NCI-H2029 (cell line): ENCODE measurements around the gene PSORS1C1.
"Not testable (repeated sequence)": the region's sequence is repeated elsewhere in the genome, so short reads cannot be mapped to it uniquely, and the experiment has no call there.

Experiments
- DNase-seq: peaks from one replicate; lab custom pipeline; 2025; lab: John Stamatoyannopoulos, UW

Gene PSORS1C1

DNA sequence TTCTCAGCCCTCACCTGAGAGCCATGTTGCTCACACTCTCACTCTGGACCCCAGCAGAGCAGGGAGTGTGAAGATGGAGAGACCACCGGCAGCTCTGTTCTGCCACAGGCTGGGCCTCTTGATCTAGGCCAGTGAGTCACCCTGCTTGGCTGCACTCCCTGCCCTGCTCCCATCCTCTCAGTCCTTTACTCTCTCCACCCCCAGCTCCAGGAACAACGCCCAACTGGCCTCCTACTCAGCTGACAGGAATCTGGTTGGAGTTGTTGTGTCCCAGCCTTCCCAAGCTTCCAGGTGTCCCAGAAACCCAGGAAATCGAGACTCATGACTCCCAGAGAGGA is at the start of gene PSORS1C1:
TSS of gene PSORS1C1 (plus strand) at position 260 of the 338 bp plus-strand sequence. CDS start 14,833 bp downstream, outside the sequence.
- no peak for DNase-seq

DNA sequence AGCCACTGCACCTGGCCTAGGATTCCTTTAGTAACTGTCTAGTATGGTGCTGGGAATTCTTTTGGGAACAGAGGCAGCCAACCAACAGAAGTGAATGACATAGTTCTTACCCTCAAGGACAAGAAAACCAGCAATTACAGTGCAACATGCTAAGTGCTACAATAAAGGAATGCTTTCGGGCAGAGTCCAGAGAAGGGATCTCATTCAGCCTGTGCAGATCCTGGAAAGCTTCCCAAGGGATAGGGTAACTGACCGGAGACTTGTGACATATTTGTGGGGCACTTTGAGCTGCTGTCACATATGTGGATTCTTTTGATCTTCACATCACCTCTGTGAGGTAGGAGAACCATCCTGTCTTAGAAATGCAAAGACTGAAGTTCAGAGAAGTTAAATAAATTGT is 49.0 kb upstream of the PSORS1C1 start:
- no peak for DNase-seq

DNA sequence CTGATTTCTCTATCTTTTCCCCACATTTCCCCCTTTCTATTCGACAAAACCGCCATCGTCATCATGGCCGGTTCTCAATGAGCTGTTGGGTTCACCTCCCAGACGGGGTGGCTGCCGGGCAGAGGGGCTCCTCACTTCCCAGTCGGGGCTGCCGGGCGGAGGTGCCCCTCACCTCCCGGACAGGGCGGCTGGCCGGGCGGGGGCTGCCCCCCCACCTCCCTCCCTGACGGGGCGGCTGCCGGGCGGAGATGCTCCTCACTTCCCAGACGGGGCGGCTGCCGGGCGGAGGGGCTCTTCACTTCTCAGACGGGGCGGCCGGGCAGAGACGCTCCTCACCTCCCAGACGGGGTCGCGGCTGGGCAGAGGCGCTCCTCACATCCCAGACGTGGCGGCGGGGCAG is 47.6 kb upstream of the PSORS1C1 start:
- not testable (repeated sequence) for DNase-seq

DNA sequence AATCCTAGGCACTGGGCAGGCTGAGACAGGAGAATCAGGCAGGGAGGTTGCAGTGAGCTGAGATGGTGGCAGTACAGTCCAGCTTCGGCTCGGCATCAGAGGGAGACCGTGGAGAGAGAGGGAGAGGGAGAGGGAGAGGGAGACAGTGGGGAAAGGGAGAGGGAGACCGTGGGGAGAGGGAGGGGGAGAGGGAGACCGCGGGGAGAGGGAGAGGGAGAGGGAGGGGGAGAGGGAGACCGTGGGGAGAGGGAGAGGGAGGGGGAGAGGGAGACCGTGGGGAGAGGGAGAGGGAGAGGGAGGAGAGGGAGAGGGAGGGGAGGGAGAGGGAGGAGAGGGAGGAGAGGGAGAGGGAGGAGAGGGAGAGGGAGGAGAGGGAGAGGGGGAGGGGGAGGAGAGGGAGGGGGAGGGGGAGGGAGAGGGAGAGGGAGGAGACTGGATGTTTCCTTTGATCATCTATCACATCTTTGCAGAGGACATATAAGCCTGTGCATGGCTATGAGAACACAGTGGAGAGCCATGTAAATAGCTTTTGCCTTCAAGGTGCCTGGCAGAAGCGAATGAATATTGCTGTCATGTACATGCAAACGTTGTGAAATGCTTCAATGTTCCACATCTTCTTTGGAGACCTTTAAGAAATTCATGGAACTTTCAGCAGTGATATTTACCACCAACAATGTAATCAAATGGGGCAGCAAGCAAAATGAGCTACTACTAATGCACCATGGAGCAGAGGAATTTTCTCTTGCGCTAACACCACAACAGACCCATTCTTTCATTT is 46.5 kb upstream of the PSORS1C1 start:
- DNase-seq: not testable (repeated sequence)

DNA sequence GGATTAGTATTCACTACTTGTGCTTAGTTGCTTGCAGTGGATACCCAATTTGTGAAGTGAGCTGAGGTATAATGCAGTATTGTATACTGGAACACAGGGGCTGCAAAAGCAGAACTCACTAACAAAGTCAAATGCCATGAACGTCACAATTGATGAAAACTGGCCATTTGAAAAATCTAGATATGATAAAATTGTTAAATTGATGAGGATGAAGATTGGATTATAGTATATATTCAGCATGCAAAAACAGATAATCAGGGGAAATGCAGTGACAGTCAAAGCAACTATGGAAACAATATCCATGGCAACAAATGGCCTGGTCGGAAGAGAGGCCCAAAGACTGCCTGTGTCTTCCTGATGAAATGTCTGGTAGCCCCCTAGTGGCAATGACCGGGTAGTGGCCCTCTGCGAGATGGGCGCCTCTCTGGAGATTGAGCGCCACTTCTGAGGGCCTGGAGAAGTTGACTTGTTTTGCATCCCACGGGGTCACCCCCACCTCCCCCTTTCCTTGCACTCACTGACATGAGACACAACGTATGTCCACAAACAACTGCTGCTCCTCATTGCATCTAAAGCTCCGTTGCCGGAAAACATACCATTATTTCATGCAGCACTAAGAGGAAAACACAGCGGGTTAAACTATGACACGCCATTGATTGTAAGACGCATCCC is 45.8 kb upstream of the PSORS1C1 start:
- peak; percentile 71 for DNase-seq

DNA sequence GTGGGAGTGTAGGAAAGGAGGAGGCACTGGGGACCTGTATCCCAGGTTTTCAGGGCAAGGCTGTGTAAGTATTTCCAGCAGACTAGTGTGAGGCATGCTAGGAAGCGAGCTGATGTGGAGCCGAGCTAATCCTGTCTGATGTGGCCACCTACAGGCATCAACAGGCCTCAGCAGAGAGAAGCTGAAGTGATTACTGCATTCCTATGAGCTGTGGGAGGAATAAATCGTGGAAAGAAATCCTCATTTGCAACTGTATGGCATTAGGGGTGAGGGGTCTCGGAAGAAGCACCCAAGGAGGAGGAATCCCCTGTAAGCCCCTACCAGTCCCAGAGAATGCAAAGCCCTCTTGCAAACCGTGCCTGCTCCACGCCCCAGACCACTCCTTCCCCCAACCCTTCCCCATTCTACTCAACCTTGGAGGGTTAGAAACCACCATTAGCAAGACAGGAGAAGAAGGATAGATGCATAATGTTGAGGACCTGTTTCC is 43.8 kb upstream of the PSORS1C1 start:
- no peak for DNase-seq

GRCh38 chr6:31074401-31074800 is 40.2 kb upstream of the PSORS1C1 start:
- DNase-seq: no peak

DNA sequence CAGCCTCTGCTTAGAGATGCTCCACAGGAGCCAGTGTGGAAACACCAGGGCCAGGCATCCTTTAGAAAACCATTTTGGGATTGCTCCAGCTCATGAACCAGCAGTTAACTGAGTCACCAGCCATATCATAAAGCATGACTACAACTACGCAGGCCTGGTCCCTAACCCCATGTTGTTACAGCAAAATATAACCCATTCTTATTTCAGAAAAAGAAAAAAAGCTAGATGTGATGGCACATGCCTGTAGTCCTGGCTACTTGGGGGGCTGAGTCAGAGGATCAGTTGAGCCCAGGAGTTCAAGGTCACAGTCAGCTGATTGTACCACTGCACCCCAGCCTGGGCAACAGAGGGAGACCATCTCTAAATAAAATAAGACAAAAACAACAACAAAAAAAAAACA is 39.1 kb upstream of the PSORS1C1 start:
- no peak for DNase-seq

GRCh38 chr6:31076611-31077010 is 38.0 kb upstream of the PSORS1C1 start:
- no peak for DNase-seq

DNA sequence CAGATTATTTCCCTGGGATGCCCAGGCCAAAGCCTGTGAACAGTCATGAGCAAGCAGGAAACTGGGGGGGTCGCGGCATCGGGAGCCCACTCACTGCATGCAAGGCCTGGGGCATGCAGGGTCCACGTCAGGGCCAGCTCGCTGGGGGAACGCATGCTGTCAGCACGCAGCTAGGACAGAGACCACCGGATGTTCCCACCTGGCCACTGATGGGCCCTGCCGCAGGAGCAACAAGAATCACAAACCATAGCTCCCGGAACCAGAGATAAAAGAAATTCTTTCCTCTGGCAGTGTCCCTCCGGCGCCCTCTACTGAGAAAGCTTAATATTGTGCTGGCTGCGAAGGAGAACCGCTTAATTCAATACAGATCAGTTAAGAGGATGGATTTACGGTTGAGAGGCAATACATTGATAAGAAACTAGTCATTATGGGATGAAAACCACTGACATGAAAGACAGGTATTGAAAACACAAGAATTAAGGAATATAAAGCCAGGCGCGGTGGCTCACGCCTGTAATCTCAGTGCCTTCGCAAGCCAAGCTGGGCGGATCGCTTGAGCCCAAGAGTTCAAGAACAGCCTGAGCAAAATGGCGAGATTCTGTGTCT is 34.8 kb upstream of the PSORS1C1 start:
- DNase-seq: peak; percentile 60

- no peak for DNase-seq
These were observed 32.7 kb upstream of the PSORS1C1 start for GRCh38 chr6:31081872-31082271.

DNA sequence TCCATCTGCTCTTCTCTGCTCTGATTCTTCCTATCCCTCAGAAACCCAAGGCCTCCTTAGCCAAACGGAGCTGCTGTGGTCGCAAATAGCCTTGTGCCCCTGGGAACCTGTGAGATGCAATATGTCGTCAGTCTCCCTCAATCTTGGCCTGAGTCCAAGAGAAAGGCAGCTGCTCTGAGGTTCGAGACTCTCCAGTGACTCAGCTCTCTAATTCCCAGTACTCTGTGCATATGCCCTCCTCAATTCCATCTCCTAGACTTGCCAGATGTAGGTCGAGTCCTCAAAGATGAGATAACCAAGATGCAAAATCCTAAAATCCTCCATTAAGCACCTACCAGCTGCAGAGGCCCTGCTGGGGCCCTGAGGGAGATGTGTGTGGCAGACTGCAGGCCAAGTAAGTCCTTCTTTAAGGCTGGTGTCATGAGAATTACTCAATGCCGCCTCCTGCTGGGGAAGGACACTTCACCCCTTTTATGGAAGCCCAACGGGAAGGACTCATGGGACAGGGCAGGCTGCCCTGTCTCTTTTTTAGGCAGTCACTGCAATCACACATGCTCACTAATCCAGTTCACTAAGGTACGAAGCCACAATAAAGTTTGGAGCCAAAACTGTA is 30.8 kb upstream of the PSORS1C1 start:
- DNase-seq: no peak

DNA sequence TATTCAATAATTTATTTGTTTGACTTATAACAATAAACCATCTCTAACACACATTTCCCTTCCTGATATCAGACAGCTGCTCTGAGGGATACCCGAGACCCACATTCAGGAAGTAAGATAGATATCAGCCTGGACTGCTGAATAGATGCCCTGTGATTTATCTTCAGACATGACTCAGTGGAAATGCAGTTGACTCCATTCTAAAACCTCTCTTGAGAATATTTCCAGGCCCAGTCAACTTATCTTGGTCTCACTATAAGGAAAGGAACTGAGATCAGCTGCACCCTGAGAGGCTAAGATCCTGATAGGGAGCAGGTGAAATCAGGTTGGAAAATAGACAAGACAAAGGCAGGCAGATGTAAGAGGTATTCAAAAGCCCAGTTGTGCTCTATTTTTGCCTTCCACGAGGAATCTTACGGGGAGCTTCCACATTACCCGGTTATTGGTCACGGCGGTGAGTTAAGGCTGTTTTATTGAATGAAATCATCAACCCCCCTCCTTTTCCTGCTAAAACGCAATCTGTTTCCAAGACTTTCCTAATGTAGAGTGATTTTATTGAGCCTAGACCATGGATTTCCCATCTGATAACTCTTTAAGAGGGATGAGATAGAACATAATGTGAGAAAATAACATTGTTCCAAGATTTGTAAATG is 27.7 kb upstream of the PSORS1C1 start:
- no peak for DNase-seq

- peak; percentile 79 for DNase-seq
These were observed 27.0 kb upstream of the PSORS1C1 start for GRCh38 chr6:31087494-31088089.

GRCh38 chr6:31090275-31090972 is 24.2 kb upstream of the PSORS1C1 start:
- no peak for DNase-seq

DNA sequence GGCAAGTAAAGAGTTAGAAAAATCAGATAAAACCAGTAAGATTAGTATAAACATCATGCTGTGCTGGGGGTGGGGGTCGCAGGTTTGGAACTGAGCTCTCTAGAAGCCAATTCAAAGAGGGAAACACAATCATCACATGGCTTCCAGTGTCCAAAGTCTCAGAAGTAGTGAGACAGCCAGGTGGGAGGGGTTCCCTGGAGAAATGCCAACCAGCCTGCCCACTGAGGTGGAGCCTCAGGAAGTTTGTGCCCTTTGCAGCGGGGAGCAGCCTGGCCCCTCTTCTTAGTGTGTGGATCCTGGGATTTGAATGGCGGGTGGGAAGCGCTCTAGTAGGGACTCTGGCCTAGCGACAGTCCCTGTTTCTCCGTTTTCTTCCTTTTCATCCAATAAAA is 23.6 kb upstream of the PSORS1C1 start:
- DNase-seq: no peak

DNA sequence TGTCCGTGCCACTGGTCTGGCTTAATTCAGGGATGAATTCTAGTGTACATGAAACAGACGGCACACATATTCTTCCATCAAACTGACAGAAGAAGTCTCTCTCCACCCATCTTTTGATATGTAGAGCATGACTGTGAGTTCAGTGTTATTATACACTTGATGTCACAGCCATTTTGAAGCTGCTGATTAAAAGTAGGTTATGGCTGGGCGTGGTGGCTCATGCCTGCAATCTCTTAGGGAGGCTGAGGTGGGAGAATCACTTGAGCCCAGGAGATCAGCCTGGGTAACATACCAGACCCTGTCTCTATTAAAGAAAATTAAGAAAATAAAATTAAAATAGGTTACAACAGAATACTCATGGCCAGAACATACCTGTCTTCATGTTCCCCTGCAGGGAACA is 22.9 kb upstream of the PSORS1C1 start:
- DNase-seq: no peak

- DNase-seq: no peak
These were observed 22.4 kb upstream of the PSORS1C1 start for GRCh38 chr6:31092238-31092637.

DNA sequence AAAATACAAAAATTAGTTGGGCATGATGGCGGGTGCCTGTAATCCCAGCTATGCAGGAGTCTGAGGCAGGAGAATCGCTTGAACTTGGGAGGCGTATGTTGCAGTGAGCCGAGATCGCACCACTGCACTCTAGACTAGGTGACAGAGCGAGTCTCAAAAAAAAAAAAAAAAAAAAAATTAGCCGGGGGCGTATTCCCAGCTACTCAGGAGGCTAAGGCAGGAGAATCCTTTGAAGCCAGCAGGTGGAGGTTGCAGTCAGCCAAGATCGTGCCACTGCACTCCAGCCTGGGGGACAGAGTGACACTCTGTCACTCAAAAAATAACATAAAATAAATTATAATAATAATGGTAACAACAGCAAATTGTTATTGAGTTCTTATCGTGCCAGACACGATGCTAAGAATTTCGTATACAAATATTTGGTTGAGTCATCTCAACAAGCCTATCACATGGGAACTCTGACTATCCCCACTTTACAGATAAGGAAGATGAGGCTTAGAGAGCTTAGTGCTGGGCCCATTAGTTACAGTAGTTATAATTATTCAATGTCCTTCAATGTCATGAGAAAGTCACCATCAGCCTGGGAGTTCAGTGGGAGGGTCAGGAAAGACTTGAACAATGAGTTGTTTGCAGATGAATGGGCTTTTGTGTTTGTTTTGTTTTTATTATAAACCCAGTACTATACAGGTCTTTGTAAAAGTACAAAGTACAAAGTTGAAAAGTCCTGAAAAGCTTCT is 21.7 kb upstream of the PSORS1C1 start:
- no peak for DNase-seq

- peak; percentile 14 for DNase-seq
These were observed 20.2 kb upstream of the PSORS1C1 start for GRCh38 chr6:31094389-31094881.
